Endodermal cell (in vitro differentiated cells): ENCODE data around the gene KRTAP9-1. TPM values are rescaled to one million over a fixed set of nuclear protein-coding genes. Genes with fewer than 3 reads are reported as not detected.
"Not testable (repeated sequence)": the region's sequence is repeated elsewhere in the genome, so short reads cannot be mapped to it uniquely, and the experiment has no call there.

Experiments
- DNase-seq: peaks from one replicate; pipeline ENCODE4 v3.0.0-alpha.2; 2017
- H3K27ac ChIP-seq: 2 replicates; pipeline ENCODE4 v1.5.1; 2013; ENCODE audit warnings: mild to moderate bottlenecking, low read depth, low read length, moderate library complexity
- H3K27me3 ChIP-seq: 2 replicates; pipeline ENCODE4 v1.6.1; 2013; ENCODE audit warnings: mild to moderate bottlenecking, low read length, moderate library complexity; ENCODE audit not compliant: insufficient read depth, control insufficient read depth, poor library complexity, severe bottlenecking
- H3K36me3 ChIP-seq: 2 replicates; pipeline ENCODE4 v1.7.0; 2013; ENCODE audit warnings: mild to moderate bottlenecking, low read length, moderate library complexity; ENCODE audit not compliant: control insufficient read depth, insufficient read depth
- H3K4me1 ChIP-seq: one replicate; pipeline ENCODE4 v1.7.0; 2013; ENCODE audit warnings: low read length; ENCODE audit not compliant: control insufficient read depth, insufficient read depth
- H3K4me3 ChIP-seq: 2 replicates; pipeline ENCODE4 v1.5.1; 2013; ENCODE audit warnings: mild to moderate bottlenecking, low read length, moderate library complexity
- H3K9ac ChIP-seq: 2 replicates; pipeline ENCODE4 v1.6.1; 2013; ENCODE audit warnings: mild to moderate bottlenecking, low read length, moderate library complexity; ENCODE audit not compliant: poor library complexity, severe bottlenecking; ENCODE audit errors: extremely low read depth
- H3K9me3 ChIP-seq: 2 replicates; pipeline ENCODE4 v1.6.1; 2013; ENCODE audit warnings: mild to moderate bottlenecking, low read length, moderate library complexity; ENCODE audit not compliant: control insufficient read depth
- H3K27ac Mint-ChIP-seq: 2 replicates; pipeline ENCODE4 v1.8.0; 2020; ENCODE audit warnings: mixed read lengths
- H3K27me3 Mint-ChIP-seq: 2 replicates; pipeline ENCODE4 v1.8.0; 2021; ENCODE audit warnings: mild to moderate bottlenecking, mixed read lengths; ENCODE audit not compliant: insufficient read depth
- H3K36me3 Mint-ChIP-seq: 2 replicates; pipeline ENCODE4 v1.8.0; 2020; ENCODE audit warnings: low read depth, mixed read lengths
- H3K4me1 Mint-ChIP-seq: 2 replicates; pipeline ENCODE4 v1.8.0; 2020; ENCODE audit warnings: mixed read lengths
- H3K4me3 Mint-ChIP-seq: 2 replicates; pipeline ENCODE4 v1.8.0; 2020; ENCODE audit warnings: mild to moderate bottlenecking, moderate library complexity, mixed read lengths
- H3K9me3 Mint-ChIP-seq: 2 replicates; pipeline ENCODE4 v1.8.0; 2020; ENCODE audit warnings: mild to moderate bottlenecking, mixed read lengths
- WGBS, 2 experiments: methylation state at CpG; one replicate each; pipeline versions ENCODE4 v1.1.5 to v1.1.7; 2013; ENCODE audit warnings: missing lambda C conversion rate in 2 of 2, mixed read lengths in 1 of 2; ENCODE audit not compliant: insufficient coverage in 1 of 2, insufficient read length in 1 of 2; 5-methylcytosine and 5-hydroxymethylcytosine counted together
- total RNA-seq, 2 donors: library from RNA; stranded (reverse); fragmentation: NEBNext Ultra II Directional in 1 of 2; extraction: Animal tissue kit (Norgen Biotek cat#: 25700) in 1 of 2; gene quantifications; 2 replicates in 1 of 2; 3 replicates in 1 of 2; pipeline ENCODE4 v1.2.1, GENCODE V29; 2021
- TF ChIP-seq, protein P1 (sequence below): fragments of 200-600 bp; sonication (generic); conservative IDR thresholded peaks from 2 replicates; pipeline ENCODE4 v1.5.0; 2021; ENCODE audit warnings: antibody characterized with exemption, mild to moderate bottlenecking

The KRTAP9-1 gene
- total RNA-seq, 2 donors from 2014 or later, result not detected

DNA sequence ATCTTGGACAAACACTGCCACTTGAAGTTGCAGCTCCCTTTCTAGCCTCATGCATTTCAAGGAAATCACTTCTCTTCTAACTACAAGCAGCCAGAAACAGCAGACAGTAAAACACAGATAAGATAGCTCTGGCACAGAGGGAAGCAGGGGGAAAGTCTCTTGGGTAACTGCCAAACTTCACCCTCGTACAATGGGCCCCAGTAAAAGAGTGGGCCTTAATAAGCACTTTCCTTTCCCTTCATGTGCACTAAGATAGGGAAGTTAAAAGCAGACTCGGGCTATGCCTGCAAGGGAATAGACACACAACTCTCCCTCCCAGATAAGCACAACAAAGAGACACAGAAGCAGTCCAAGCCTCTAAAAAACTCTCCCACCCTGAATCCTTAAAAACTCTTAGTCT, 35.8 kb upstream of the KRTAP9-1 start:
- Mint-ChIP-seq H3K36me3 (no peaks in the 10 kb centered on the region), H3K4me1 (no peaks in the 10 kb centered on the region), H3K4me3 (no peak overlapping the region), H3K9me3 (no peaks in the 10 kb centered on the region), H3K27me3 (peaks cover 2% of the 10 kb centered on the region), H3K27ac (no peak overlapping the region)
- Histone ChIP-seq H3K27ac (no peak overlapping the region), H3K36me3 (no peaks in the 10 kb centered on the region), H3K4me3 (no peak overlapping the region), H3K9ac (no peak overlapping the region), H3K4me1 (no peaks in the 10 kb centered on the region), H3K9me3 (no peaks in the 10 kb centered on the region), H3K27me3 (peaks cover 5% of the 10 kb centered on the region)
- no peak for DNase-seq
- TF ChIP-seq, protein P1, sequence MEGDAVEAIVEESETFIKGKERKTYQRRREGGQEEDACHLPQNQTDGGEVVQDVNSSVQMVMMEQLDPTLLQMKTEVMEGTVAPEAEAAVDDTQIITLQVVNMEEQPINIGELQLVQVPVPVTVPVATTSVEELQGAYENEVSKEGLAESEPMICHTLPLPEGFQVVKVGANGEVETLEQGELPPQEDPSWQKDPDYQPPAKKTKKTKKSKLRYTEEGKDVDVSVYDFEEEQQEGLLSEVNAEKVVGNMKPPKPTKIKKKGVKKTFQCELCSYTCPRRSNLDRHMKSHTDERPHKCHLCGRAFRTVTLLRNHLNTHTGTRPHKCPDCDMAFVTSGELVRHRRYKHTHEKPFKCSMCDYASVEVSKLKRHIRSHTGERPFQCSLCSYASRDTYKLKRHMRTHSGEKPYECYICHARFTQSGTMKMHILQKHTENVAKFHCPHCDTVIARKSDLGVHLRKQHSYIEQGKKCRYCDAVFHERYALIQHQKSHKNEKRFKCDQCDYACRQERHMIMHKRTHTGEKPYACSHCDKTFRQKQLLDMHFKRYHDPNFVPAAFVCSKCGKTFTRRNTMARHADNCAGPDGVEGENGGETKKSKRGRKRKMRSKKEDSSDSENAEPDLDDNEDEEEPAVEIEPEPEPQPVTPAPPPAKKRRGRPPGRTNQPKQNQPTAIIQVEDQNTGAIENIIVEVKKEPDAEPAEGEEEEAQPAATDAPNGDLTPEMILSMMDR, result no peak
- WGBS, 2 experiments, result 68% methylated on average over 2 of the region's 2 CpGs; no CpG with 5 or more reads in 1 of the 2 experiments

DNA sequence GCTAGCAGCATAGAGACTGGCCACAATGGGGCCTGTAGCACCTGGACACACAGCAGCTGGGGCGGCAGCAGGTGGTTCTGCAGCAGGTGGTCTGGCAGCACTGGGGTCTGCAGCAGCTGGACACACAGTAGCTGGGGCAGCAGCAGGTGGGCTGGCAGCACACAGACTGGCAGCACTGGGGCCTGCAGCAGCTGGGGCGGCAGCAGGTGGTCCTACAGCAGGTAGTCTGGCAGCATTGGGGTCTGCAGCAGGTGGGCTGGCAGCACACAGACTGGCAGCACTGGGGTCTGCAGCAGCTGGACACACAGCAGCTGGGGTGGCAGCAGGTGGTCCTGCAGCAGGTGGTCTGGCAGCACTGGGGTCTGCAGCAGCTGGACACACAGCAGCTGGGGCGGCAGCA, 29.5 kb upstream of the KRTAP9-1 start:
- not testable (repeated sequence) for H3K9me3 Mint-ChIP-seq, H3K4me1 ChIP-seq, H3K36me3 Mint-ChIP-seq, H3K4me3 Mint-ChIP-seq, H3K27me3 Mint-ChIP-seq, H3K27me3 ChIP-seq, H3K27ac Mint-ChIP-seq, H3K4me3 ChIP-seq, H3K27ac ChIP-seq, H3K4me1 Mint-ChIP-seq, H3K9ac ChIP-seq, H3K36me3 ChIP-seq, DNase-seq, H3K9me3 ChIP-seq
- WGBS, 2 experiments, result 88% methylated on average over 3 of the region's 3 CpGs; no CpG with 5 or more reads in 1 of the 2 experiments

DNA sequence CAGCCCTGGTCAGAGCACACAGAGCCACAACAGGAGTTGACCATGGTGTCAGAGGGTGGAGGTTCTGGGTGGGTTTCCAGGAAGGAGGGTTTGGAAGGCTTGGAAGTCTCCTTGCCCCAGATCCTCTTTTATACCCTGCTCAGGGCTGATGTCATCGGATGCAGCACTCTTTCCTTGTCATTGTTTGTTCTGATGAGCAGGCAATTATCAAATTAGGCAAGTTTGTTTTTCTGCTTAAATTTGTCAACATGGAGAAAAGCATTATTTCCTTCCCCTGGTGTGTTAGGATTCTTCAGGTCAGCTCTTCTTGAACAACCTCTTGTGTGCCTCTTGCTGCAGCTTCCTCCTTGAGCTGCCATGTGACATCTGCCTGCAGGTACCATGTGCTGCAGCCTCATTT, 29.0 kb upstream of the KRTAP9-1 start, which contains the start of gene KRTAP4-4:
TSS of gene KRTAP4-4 (minus strand) at position 101 of the 400 bp plus-strand sequence. CDS start at position 44, 57 bp downstream.
- Mint-ChIP-seq H3K27me3 (peaks cover 2% of the 10 kb centered on the region), H3K36me3 (no peaks in the 10 kb centered on the region), H3K9me3 (no peaks in the 10 kb centered on the region), H3K27ac (no peak within 1 kb of the TSS), H3K4me1 (peaks cover 4% of the 10 kb centered on the region), H3K4me3 (no peak within 1 kb of the TSS)
- H3K4me3 ChIP-seq, result no peak within 1 kb of the TSS
- DNase-seq, result no peak
- no peaks in the 10 kb centered on the region for H3K27me3 ChIP-seq
- no peak within 1 kb of the TSS for H3K27ac ChIP-seq
- 75 to 94% methylated on average over 1 of the region's 1 CpG for WGBS, 2 experiments
- H3K4me1 ChIP-seq, result no peaks in the 10 kb centered on the region
- no peak within 1 kb of the TSS for H3K9ac ChIP-seq
- TF ChIP-seq, protein P1, result no peak
- no peaks in the 10 kb centered on the region for H3K9me3 ChIP-seq
- H3K36me3 ChIP-seq, result no peaks in the 10 kb centered on the region

DNA sequence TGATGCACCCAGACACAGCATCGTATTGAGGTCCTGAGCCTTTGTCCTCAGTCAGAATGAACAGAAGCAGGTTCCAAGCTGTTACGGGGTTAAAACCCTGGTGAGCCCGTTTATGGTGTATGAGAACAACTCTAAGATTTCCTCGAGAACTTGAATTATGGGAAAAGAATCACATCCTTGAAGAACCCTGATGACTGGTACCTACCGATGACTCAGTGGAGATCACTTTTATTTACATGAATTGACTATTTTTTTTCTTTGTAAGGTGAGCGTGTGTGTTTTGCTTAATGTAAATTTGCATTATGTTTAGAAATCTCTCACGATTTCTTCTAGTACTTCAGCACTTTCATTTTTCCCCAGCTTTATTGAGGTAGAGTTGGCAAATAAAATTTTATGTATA, 25.9 kb upstream of the KRTAP9-1 start:
- H3K4me1 ChIP-seq, result no peaks in the 10 kb centered on the region
- H3K36me3 ChIP-seq, result no peaks in the 10 kb centered on the region
- TF ChIP-seq, protein P1, result no peak
- H3K4me1 Mint-ChIP-seq, result peaks cover 4% of the 10 kb centered on the region
- H3K27me3 Mint-ChIP-seq, result peaks cover 4% of the 10 kb centered on the region
- no peaks in the 10 kb centered on the region for H3K36me3 Mint-ChIP-seq
- no peak overlapping the region for H3K27ac Mint-ChIP-seq
- no peak overlapping the region for H3K4me3 Mint-ChIP-seq
- no peak overlapping the region for H3K4me3 ChIP-seq
- no peaks in the 10 kb centered on the region for H3K9me3 ChIP-seq
- no peaks in the 10 kb centered on the region for H3K9me3 Mint-ChIP-seq
- WGBS, 2 experiments, result 89 to 91% methylated on average over 4 to 6 of the region's 7 CpGs
- no peaks in the 10 kb centered on the region for H3K27me3 ChIP-seq
- H3K27ac ChIP-seq, result no peak overlapping the region
- no peak overlapping the region for H3K9ac ChIP-seq
- DNase-seq, result no peak
